SW480 (cell line): Measurements from ENCODE around the gene CDK14.
A peak's percentile ranks its signal among the peaks of the same experiment; 100 is the strongest.
"Not testable (repeated sequence)": the region's sequence is repeated elsewhere in the genome, so short reads cannot be mapped to it uniquely, and the experiment has no call there.

Experiments
- DNase-seq: peaks from one replicate; pipeline ENCODE4 v3.0.0-alpha.2; 2016; ENCODE audit warnings: low spot score

The CDK14 gene

GRCh38 chr7:90759710-90760109, 163.6 kb downstream of the CDK14 start:
- DNase-seq, result no peak

GRCh38 chr7:90760892-90761291, 164.8 kb downstream of the CDK14 start:
- DNase-seq, result no peak

GRCh38 chr7:90761584-90761983, 165.5 kb downstream of the CDK14 start:
- no peak for DNase-seq

GRCh38 chr7:90763108-90763507, 167.0 kb downstream of the CDK14 start:
- DNase-seq, result no peak

- no peak for DNase-seq
Observed at GRCh38 chr7:90764848-90765570, 168.9 kb downstream of the CDK14 start.

GRCh38 chr7:90766814-90767564, 170.9 kb downstream of the CDK14 start:
- DNase-seq, result peak; percentile 59

GRCh38 chr7:90768301-90768700, 172.2 kb downstream of the CDK14 start:
- DNase-seq, result no peak

- DNase-seq, result no peak
Observed at GRCh38 chr7:90769036-90769435, 172.9 kb downstream of the CDK14 start.

- not testable (repeated sequence) for DNase-seq
Observed at GRCh38 chr7:90769566-90769965, 173.4 kb downstream of the CDK14 start.

- no peak for DNase-seq
Observed at GRCh38 chr7:90771281-90771680, 175.2 kb downstream of the CDK14 start.

- DNase-seq, result no peak
Observed at GRCh38 chr7:90772410-90772809, 176.3 kb downstream of the CDK14 start.

- no peak for DNase-seq
Observed at GRCh38 chr7:90773269-90773668, 177.1 kb downstream of the CDK14 start.

GRCh38 chr7:90774706-90775105, 178.6 kb downstream of the CDK14 start:
- DNase-seq, result no peak

GRCh38 chr7:90775383-90775965, 179.4 kb downstream of the CDK14 start:
- DNase-seq, result no peak

GRCh38 chr7:90777041-90777440, 180.9 kb downstream of the CDK14 start:
- no peak for DNase-seq

- no peak for DNase-seq
Observed at GRCh38 chr7:90777465-90777864, 181.3 kb downstream of the CDK14 start.

GRCh38 chr7:90777886-90778285, 181.8 kb downstream of the CDK14 start:
- no peak for DNase-seq

- DNase-seq, result no peak
Observed at GRCh38 chr7:90788052-90788451, 191.9 kb downstream of the CDK14 start.

- DNase-seq, result no peak
Observed at GRCh38 chr7:90789736-90790306, 193.7 kb downstream of the CDK14 start.

- DNase-seq, result no peak
Observed at GRCh38 chr7:90791596-90791995, 195.5 kb downstream of the CDK14 start.

GRCh38 chr7:90792301-90792700, 196.2 kb downstream of the CDK14 start:
- DNase-seq, result no peak

- DNase-seq, result not testable (repeated sequence)
Observed at GRCh38 chr7:90794234-90794633, 198.1 kb downstream of the CDK14 start.

- no peak for DNase-seq
Observed at GRCh38 chr7:90797596-90797995, 201.5 kb downstream of the CDK14 start.
